Panc1 (cell line): Measurements from ENCODE around the gene ATXN1.

Source experiments
- POLR2AphosphoS5 ChIP-seq: IDR thresholded peaks from 2 replicates; pipeline ENCODE4 v1.6.1; 2012; ENCODE audit warnings: mild to moderate bottlenecking, low read depth, low read length, moderate library complexity
- TF ChIP-seq, protein P1 (sequence below): fragments of 450-650 bp; IDR thresholded peaks from 2 replicates; pipeline ENCODE4 v1.5.1; 2017; ENCODE audit warnings: mild to moderate bottlenecking
- TF ChIP-seq, protein P2 (sequence below), 2 experiments: IDR thresholded peaks; 2 replicates each; pipeline ENCODE4 v1.6.1; 2011 to 2012; ENCODE audit warnings: low read depth in 2 of 2, control low read depth in 1 of 2, low read length in 1 of 2, mild to moderate bottlenecking in 1 of 2, moderate library complexity in 1 of 2; ENCODE audit not compliant: insufficient read depth in 1 of 2

DNA sequence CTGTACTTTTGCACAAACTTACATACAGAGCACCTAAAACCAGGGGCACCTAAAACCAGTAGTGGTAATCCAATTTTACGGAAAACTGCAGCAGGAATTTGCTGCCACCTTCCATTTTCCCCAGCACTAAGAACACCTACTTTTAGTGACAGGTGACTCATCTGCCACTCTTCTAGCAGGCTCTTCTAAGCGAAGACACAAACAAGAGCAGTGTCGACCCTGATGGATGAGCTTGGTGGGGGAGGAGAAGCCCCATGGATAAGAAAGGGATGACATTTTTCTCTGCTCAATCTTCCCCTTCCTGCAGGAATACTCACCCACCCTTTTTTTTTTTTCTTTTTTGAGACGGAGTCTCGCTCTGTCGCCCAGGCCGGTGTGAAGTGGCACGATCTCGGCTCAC lies 406.0 kb downstream of the ATXN1 start:
- TF ChIP-seq, protein P1, sequence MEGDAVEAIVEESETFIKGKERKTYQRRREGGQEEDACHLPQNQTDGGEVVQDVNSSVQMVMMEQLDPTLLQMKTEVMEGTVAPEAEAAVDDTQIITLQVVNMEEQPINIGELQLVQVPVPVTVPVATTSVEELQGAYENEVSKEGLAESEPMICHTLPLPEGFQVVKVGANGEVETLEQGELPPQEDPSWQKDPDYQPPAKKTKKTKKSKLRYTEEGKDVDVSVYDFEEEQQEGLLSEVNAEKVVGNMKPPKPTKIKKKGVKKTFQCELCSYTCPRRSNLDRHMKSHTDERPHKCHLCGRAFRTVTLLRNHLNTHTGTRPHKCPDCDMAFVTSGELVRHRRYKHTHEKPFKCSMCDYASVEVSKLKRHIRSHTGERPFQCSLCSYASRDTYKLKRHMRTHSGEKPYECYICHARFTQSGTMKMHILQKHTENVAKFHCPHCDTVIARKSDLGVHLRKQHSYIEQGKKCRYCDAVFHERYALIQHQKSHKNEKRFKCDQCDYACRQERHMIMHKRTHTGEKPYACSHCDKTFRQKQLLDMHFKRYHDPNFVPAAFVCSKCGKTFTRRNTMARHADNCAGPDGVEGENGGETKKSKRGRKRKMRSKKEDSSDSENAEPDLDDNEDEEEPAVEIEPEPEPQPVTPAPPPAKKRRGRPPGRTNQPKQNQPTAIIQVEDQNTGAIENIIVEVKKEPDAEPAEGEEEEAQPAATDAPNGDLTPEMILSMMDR, result no peak
- no peak for TF ChIP-seq POLR2AphosphoS5
- TF ChIP-seq, protein P2, sequence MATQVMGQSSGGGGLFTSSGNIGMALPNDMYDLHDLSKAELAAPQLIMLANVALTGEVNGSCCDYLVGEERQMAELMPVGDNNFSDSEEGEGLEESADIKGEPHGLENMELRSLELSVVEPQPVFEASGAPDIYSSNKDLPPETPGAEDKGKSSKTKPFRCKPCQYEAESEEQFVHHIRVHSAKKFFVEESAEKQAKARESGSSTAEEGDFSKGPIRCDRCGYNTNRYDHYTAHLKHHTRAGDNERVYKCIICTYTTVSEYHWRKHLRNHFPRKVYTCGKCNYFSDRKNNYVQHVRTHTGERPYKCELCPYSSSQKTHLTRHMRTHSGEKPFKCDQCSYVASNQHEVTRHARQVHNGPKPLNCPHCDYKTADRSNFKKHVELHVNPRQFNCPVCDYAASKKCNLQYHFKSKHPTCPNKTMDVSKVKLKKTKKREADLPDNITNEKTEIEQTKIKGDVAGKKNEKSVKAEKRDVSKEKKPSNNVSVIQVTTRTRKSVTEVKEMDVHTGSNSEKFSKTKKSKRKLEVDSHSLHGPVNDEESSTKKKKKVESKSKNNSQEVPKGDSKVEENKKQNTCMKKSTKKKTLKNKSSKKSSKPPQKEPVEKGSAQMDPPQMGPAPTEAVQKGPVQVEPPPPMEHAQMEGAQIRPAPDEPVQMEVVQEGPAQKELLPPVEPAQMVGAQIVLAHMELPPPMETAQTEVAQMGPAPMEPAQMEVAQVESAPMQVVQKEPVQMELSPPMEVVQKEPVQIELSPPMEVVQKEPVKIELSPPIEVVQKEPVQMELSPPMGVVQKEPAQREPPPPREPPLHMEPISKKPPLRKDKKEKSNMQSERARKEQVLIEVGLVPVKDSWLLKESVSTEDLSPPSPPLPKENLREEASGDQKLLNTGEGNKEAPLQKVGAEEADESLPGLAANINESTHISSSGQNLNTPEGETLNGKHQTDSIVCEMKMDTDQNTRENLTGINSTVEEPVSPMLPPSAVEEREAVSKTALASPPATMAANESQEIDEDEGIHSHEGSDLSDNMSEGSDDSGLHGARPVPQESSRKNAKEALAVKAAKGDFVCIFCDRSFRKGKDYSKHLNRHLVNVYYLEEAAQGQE (IDR thresholded peaks at IDR 0.05; ENCODE audit: insufficient read depth in 1 of 2, low read depth in 2 of 2, low read length in 1 of 2), result no peak
